GM10266 (cell line): Measurements from ENCODE around the gene PSMD5.

Experiments used
- DNase-seq: peaks from one replicate; pipeline ENCODE4 v3.0.0; 2012; ENCODE audit errors: extremely low spot score
- CTCF ChIP-seq: IDR thresholded peaks from 2 replicates; pipeline ENCODE4 v1.5.1; 2012; ENCODE audit warnings: mild to moderate bottlenecking, low read depth; ENCODE audit not compliant: control insufficient read depth, insufficient read depth; ENCODE audit errors: missing control alignments

The PSMD5 gene

GRCh38 chr9:120886490-120886967, 43.8 kb upstream of the PSMD5 start:
- DNase-seq: no peak
- TF ChIP-seq CTCF: no peak

- no peak for DNase-seq
- TF ChIP-seq CTCF: no peak
Observed at GRCh38 chr9:120885958-120886357, 43.2 kb upstream of the PSMD5 start.

GRCh38 chr9:120885457-120885856, 42.7 kb upstream of the PSMD5 start:
- no peak for TF ChIP-seq CTCF
- no peak for DNase-seq

GRCh38 chr9:120883608-120883996, 40.9 kb upstream of the PSMD5 start:
- TF ChIP-seq CTCF: no peak
- no peak for DNase-seq

- DNase-seq: no peak
- TF ChIP-seq CTCF: no peak
Observed at GRCh38 chr9:120882935-120883607, 40.3 kb upstream of the PSMD5 start.

GRCh38 chr9:120879446-120879845, 36.7 kb upstream of the PSMD5 start:
- no peak for DNase-seq

More at GRCh38 chr9:120879446-120879845, 36.7 kb upstream of the PSMD5 start:
- TF ChIP-seq CTCF: no peak
